Measurements from ENCODE around the gene RPS6KB1.
A peak's percentile ranks its signal among the peaks of the same experiment; 100 is the strongest.

The RPS6KB1 gene

GRCh38 chr17:59893676-59894100 lies 767 bp downstream of the RPS6KB1 start:
- H3K4me1 ChIP-seq (ENCODE audit: insufficient read depth, insufficient read length), result no peaks in the 10 kb centered on the region
- H3K27me3 ChIP-seq (ENCODE audit: insufficient read depth, insufficient read length), result no peaks in the 10 kb centered on the region
- peak; percentile 13 for DNase-seq (ENCODE audit: low read depth, low spot score)
- no peaks in the 10 kb centered on the region for H3K9me3 ChIP-seq (ENCODE audit: insufficient read depth, low read length)
- TF ChIP-seq SUZ12 (IDR thresholded peaks at IDR 0.05; ENCODE audit: extremely low read depth, insufficient read depth, insufficient read length) (no peak), ZNF274 (IDR thresholded peaks at IDR 0.05; ENCODE audit: low read depth, low read length) (no peak), YY1 (IDR thresholded peaks at IDR 0.05; ENCODE audit: insufficient read depth, insufficient read length) (no peak)
- H3K9ac ChIP-seq (ENCODE audit: insufficient read length, low read depth), result peak overlapping the region; percentile 93
- H3K36me3 ChIP-seq (ENCODE audit: insufficient read depth, insufficient read length, low read length), result peaks cover 18% of the 10 kb centered on the region
- peak overlapping the region; percentile 78 for H3K4me3 ChIP-seq (ENCODE audit: insufficient read length, low read depth)

GRCh38 chr17:59897090-59897489 lies 4.2 kb downstream of the RPS6KB1 start:
- Histone ChIP-seq H3K36me3 (ENCODE audit: insufficient read depth, insufficient read length, low read length) (peaks cover 4% of the 10 kb centered on the region), H3K27me3 (ENCODE audit: insufficient read depth, insufficient read length) (no peaks in the 10 kb centered on the region), H3K9ac (ENCODE audit: insufficient read length, low read depth) (no peak overlapping the region), H3K9me3 (ENCODE audit: insufficient read depth, low read length) (no peaks in the 10 kb centered on the region), H3K4me1 (ENCODE audit: insufficient read depth, insufficient read length) (no peaks in the 10 kb centered on the region), H3K4me3 (ENCODE audit: insufficient read length, low read depth) (no peak overlapping the region)
- TF ChIP-seq ZNF274 (IDR thresholded peaks at IDR 0.05; ENCODE audit: low read depth, low read length) (no peak), SUZ12 (IDR thresholded peaks at IDR 0.05; ENCODE audit: extremely low read depth, insufficient read depth, insufficient read length) (no peak), YY1 (IDR thresholded peaks at IDR 0.05; ENCODE audit: insufficient read depth, insufficient read length) (no peak)
- no peak for DNase-seq (ENCODE audit: low read depth, low spot score)

- no peaks in the 10 kb centered on the region for H3K4me1 ChIP-seq (ENCODE audit: insufficient read depth, insufficient read length)
- no peak overlapping the region for H3K9ac ChIP-seq (ENCODE audit: insufficient read length, low read depth)
- TF ChIP-seq YY1 (IDR thresholded peaks at IDR 0.05; ENCODE audit: insufficient read depth, insufficient read length), result no peak
- H3K27me3 ChIP-seq (ENCODE audit: insufficient read depth, insufficient read length), result no peaks in the 10 kb centered on the region
- peaks cover 4% of the 10 kb centered on the region for H3K36me3 ChIP-seq (ENCODE audit: insufficient read depth, insufficient read length, low read length)
- H3K4me3 ChIP-seq (ENCODE audit: insufficient read length, low read depth), result no peak overlapping the region
- no peak for DNase-seq (ENCODE audit: low read depth, low spot score)
- H3K9me3 ChIP-seq (ENCODE audit: insufficient read depth, low read length), result no peaks in the 10 kb centered on the region
These were observed 6.2 kb downstream of the RPS6KB1 start for GRCh38 chr17:59899099-59899498.

GRCh38 chr17:59901604-59902003 lies 8.7 kb downstream of the RPS6KB1 start:
- DNase-seq (ENCODE audit: low read depth, low spot score), result no peak
- H3K27me3 ChIP-seq (ENCODE audit: insufficient read depth, insufficient read length), result no peaks in the 10 kb centered on the region
- no peak overlapping the region for H3K4me3 ChIP-seq (ENCODE audit: insufficient read length, low read depth)
- peaks cover 2% of the 10 kb centered on the region for H3K36me3 ChIP-seq (ENCODE audit: insufficient read depth, insufficient read length, low read length)
- no peak for TF ChIP-seq SUZ12 (IDR thresholded peaks at IDR 0.05; ENCODE audit: extremely low read depth, insufficient read depth, insufficient read length)
- TF ChIP-seq YY1 (IDR thresholded peaks at IDR 0.05; ENCODE audit: insufficient read depth, insufficient read length), result no peak
- no peak for TF ChIP-seq ZNF274 (IDR thresholded peaks at IDR 0.05; ENCODE audit: low read depth, low read length)
- H3K9ac ChIP-seq (ENCODE audit: insufficient read length, low read depth), result no peak overlapping the region
- no peaks in the 10 kb centered on the region for H3K9me3 ChIP-seq (ENCODE audit: insufficient read depth, low read length)
- H3K4me1 ChIP-seq (ENCODE audit: insufficient read depth, insufficient read length), result no peaks in the 10 kb centered on the region

GRCh38 chr17:59903455-59903854 lies 10.5 kb downstream of the RPS6KB1 start:
- Histone ChIP-seq H3K36me3 (ENCODE audit: insufficient read depth, insufficient read length, low read length) (peaks cover 2% of the 10 kb centered on the region), H3K9me3 (ENCODE audit: insufficient read depth, low read length) (no peaks in the 10 kb centered on the region), H3K4me3 (ENCODE audit: insufficient read length, low read depth) (no peak overlapping the region), H3K4me1 (ENCODE audit: insufficient read depth, insufficient read length) (no peaks in the 10 kb centered on the region), H3K9ac (ENCODE audit: insufficient read length, low read depth) (no peak overlapping the region), H3K27me3 (ENCODE audit: insufficient read depth, insufficient read length) (no peaks in the 10 kb centered on the region)
- TF ChIP-seq SUZ12 (IDR thresholded peaks at IDR 0.05; ENCODE audit: extremely low read depth, insufficient read depth, insufficient read length) (no peak), ZNF274 (IDR thresholded peaks at IDR 0.05; ENCODE audit: low read depth, low read length) (no peak), YY1 (IDR thresholded peaks at IDR 0.05; ENCODE audit: insufficient read depth, insufficient read length) (no peak)
- no peak for DNase-seq (ENCODE audit: low read depth, low spot score)

- Histone ChIP-seq H3K36me3 (ENCODE audit: insufficient read depth, insufficient read length, low read length) (peaks cover 10% of the 10 kb centered on the region), H3K4me3 (ENCODE audit: insufficient read length, low read depth) (no peak overlapping the region), H3K9ac (ENCODE audit: insufficient read length, low read depth) (no peak overlapping the region), H3K27me3 (ENCODE audit: insufficient read depth, insufficient read length) (no peaks in the 10 kb centered on the region), H3K4me1 (ENCODE audit: insufficient read depth, insufficient read length) (no peaks in the 10 kb centered on the region), H3K9me3 (ENCODE audit: insufficient read depth, low read length) (no peaks in the 10 kb centered on the region)
- DNase-seq (ENCODE audit: low read depth, low spot score), result no peak
- no peak for TF ChIP-seq ZNF274 (IDR thresholded peaks at IDR 0.05; ENCODE audit: low read depth, low read length)
- no peak for TF ChIP-seq SUZ12 (IDR thresholded peaks at IDR 0.05; ENCODE audit: extremely low read depth, insufficient read depth, insufficient read length)
These were observed 14.5 kb downstream of the RPS6KB1 start for GRCh38 chr17:59907467-59907866.

- H3K36me3 ChIP-seq (ENCODE audit: insufficient read depth, insufficient read length, low read length), result peaks cover 59% of the 10 kb centered on the region
- H3K9me3 ChIP-seq (ENCODE audit: insufficient read depth, low read length), result no peaks in the 10 kb centered on the region
- DNase-seq (ENCODE audit: low read depth, low spot score), result peak; percentile 6
- no peak for TF ChIP-seq SUZ12 (IDR thresholded peaks at IDR 0.05; ENCODE audit: extremely low read depth, insufficient read depth, insufficient read length)
- TF ChIP-seq ZNF274 (IDR thresholded peaks at IDR 0.05; ENCODE audit: low read depth, low read length), result no peak
- TF ChIP-seq YY1 (IDR thresholded peaks at IDR 0.05; ENCODE audit: insufficient read depth, insufficient read length), result no peak
- H3K4me1 ChIP-seq (ENCODE audit: insufficient read depth, insufficient read length), result no peaks in the 10 kb centered on the region
- no peak overlapping the region for H3K9ac ChIP-seq (ENCODE audit: insufficient read length, low read depth)
- no peak overlapping the region for H3K4me3 ChIP-seq (ENCODE audit: insufficient read length, low read depth)
- no peaks in the 10 kb centered on the region for H3K27me3 ChIP-seq (ENCODE audit: insufficient read depth, insufficient read length)
These were observed 21.4 kb downstream of the RPS6KB1 start for GRCh38 chr17:59914274-59914854.
